ENCODE data around the gene KIAA1958. TPM values are rescaled to one million over a fixed set of nuclear protein-coding genes. Genes with fewer than 3 reads are reported as not detected.
A peak's percentile ranks its signal among the peaks of the same experiment; 100 is the strongest.

KIAA1958 gene
- total RNA-seq, 1 experiment from 2014 or later = 18.5 TPM

DNA sequence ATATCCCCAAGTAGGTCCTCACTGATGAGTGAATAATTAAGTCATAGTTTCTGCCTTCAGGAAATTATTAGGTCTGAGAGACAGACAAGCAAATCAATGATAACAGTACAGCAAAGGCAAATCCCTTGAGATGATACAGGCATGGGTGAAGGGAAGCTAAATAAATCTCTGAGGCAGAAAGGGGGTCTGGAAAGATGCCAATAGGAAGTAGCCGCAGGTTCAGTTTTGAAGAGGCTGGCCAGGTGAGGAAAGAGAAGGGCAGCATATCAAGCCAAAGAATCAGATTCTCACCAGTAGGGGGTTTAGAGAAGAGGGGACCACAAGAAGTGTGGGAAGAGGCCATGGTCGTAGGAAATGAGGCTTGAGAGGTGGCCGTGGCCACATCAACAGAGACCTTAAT, 85.8 kb downstream of the KIAA1958 start:
- Histone ChIP-seq H3K4me1 (ENCODE audit: control insufficient read depth in 1 of 2, insufficient read depth in 2 of 2, low read length in 2 of 2) (no peaks in the 10 kb centered on the region), H3K4me2 (ENCODE audit: low read length) (no peak overlapping the region), H2AFZ (ENCODE audit: low read depth, low read length, poor library complexity, severe bottlenecking) (no peak overlapping the region), H3K9ac (ENCODE audit: low read length) (no peak overlapping the region), H3K27me3 (ENCODE audit: insufficient read depth, low read length) (no peaks in the 10 kb centered on the region), H4K20me1 (ENCODE audit: insufficient read depth) (no peaks in the 10 kb centered on the region), H3K9me3 (ENCODE audit: control insufficient read depth in 1 of 2, insufficient read depth in 1 of 2, low read depth in 1 of 2, low read length in 2 of 2) (no peaks in the 10 kb centered on the region), H3K9me2 (ENCODE audit: insufficient read depth) (no peaks in the 10 kb centered on the region), H3K36me3 (ENCODE audit: control insufficient read depth in 1 of 2, insufficient read depth in 2 of 2, low read length in 2 of 2) (no peaks in the 10 kb centered on the region), H3K27ac (ENCODE audit: low read depth, low read length) (no peak overlapping the region), H3K79me2 (ENCODE audit: insufficient read depth, low read length) (0 out of 2 replicates have a peak, but pooled peaks cover 3% of the 10 kb centered on the region), H3K4me3 (replicated peaks in 1 of 2; ENCODE audit: low read depth in 1 of 2, low read length in 2 of 2) (no peak overlapping the region)
- ChIA-PET POLR2A (no interaction called here), RAD21 (ENCODE audit: low non-redundant PET in 1 of 2, low total read pairs in 2 of 2, uncharacterized antibody in 2 of 2, unreplicated experiment in 2 of 2) (no interaction called here), CTCF (no interaction called here)
- DNase-seq (ENCODE audit: low read depth, low spot score) = no peak
- peak; percentile 36; the same call in 1 of the 2 replicates for ATAC-seq
- intact Hi-C loops (cut with micrococcal nuclease) = no loop called here
- TF ChIP-seq FOSL1 (IDR thresholded peaks at IDR 0.05; ENCODE audit: low read depth) = no peak
- TF ChIP-seq, protein P1, sequence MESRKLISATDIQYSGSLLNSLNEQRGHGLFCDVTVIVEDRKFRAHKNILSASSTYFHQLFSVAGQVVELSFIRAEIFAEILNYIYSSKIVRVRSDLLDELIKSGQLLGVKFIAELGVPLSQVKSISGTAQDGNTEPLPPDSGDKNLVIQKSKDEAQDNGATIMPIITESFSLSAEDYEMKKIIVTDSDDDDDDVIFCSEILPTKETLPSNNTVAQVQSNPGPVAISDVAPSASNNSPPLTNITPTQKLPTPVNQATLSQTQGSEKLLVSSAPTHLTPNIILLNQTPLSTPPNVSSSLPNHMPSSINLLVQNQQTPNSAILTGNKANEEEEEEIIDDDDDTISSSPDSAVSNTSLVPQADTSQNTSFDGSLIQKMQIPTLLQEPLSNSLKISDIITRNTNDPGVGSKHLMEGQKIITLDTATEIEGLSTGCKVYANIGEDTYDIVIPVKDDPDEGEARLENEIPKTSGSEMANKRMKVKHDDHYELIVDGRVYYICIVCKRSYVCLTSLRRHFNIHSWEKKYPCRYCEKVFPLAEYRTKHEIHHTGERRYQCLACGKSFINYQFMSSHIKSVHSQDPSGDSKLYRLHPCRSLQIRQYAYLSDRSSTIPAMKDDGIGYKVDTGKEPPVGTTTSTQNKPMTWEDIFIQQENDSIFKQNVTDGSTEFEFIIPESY (IDR thresholded peaks at IDR 0.05; ENCODE audit: extremely low read depth, insufficient replicate concordance, low read length) = no peak
- no peak for TF ChIP-seq SRF (IDR thresholded peaks at IDR 0.05; ENCODE audit: low read depth)
- no peak for TF ChIP-seq CBX3 (IDR thresholded peaks at IDR 0.05; ENCODE audit: low read depth)
- TF ChIP-seq, protein P2, sequence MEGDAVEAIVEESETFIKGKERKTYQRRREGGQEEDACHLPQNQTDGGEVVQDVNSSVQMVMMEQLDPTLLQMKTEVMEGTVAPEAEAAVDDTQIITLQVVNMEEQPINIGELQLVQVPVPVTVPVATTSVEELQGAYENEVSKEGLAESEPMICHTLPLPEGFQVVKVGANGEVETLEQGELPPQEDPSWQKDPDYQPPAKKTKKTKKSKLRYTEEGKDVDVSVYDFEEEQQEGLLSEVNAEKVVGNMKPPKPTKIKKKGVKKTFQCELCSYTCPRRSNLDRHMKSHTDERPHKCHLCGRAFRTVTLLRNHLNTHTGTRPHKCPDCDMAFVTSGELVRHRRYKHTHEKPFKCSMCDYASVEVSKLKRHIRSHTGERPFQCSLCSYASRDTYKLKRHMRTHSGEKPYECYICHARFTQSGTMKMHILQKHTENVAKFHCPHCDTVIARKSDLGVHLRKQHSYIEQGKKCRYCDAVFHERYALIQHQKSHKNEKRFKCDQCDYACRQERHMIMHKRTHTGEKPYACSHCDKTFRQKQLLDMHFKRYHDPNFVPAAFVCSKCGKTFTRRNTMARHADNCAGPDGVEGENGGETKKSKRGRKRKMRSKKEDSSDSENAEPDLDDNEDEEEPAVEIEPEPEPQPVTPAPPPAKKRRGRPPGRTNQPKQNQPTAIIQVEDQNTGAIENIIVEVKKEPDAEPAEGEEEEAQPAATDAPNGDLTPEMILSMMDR (IDR thresholded peaks at IDR 0.05 in 2 of 3, conservative IDR thresholded peaks at IDR 0.05 in 1 of 3; ENCODE audit: borderline replicate concordance in 1 of 3, insufficient read depth in 1 of 3, low read depth in 2 of 3, low read length in 2 of 3) = 0 out of 6 replicates have a peak, but pooled peaks of 1 of the 3 experiments have one; percentile 1
- TF ChIP-seq POLR2A (IDR thresholded peaks at IDR 0.05; ENCODE audit: borderline replicate concordance, extremely low read depth, insufficient read depth, insufficient read length) = no peak
- BruUV-seq (replicated peaks) = no TSS peak

Data from HCT116 (cell line).